EH (cell line): ENCODE results near the gene MAGI1.
"Not testable (repeated sequence)": the region's sequence is repeated elsewhere in the genome, so short reads cannot be mapped to it uniquely, and the experiment has no call there.

Experiments
- DNase-seq: peaks from one replicate; pipeline ENCODE4 v3.0.0-alpha.2; 2015; ENCODE audit warnings: low read depth

MAGI1 gene

DNA sequence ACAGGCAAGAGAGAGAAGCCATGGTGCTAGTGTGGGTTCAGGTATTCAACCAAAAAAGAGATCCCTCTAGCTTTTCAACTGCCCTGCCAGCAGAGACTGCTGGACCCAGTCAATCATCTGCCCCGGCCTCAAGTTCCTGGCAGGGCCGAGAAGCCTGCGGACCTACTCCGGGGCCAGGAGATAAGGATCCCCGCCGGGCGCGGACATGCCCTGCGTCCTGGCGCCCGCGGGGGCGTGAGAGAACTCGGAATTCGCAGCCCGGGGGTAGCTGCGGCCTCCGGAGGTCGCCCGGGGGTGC is 821 bp upstream of the MAGI1 start:
- DNase-seq, result peak; percentile 65

- DNase-seq, result no peak
Measured at GRCh38 chr3:66038384-66038725, 363 bp downstream of the MAGI1 start.

DNA sequence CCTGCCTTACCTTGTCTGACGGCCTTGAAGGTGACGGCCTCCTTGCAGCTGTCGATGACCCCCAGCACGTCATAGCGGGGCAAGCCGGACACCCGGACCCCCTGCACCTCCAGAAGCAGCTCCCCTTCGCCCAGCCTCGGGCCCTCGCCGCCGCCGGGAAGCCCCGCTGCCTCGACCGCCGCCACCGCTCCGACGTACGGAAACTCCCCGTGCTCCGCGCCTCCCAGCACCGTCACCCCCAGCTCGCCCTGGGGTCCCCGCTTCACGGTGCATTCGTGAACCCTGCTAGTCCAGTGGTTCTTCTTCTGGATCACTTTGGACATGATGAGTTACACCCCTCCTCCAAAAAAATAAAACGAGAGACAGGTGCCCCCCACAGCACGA is 740 bp downstream of the MAGI1 start:
- peak; percentile 16 for DNase-seq

- DNase-seq, result peak; percentile 62
Measured at GRCh38 chr3:66037330-66037985, 1.3 kb downstream of the MAGI1 start.

DNA sequence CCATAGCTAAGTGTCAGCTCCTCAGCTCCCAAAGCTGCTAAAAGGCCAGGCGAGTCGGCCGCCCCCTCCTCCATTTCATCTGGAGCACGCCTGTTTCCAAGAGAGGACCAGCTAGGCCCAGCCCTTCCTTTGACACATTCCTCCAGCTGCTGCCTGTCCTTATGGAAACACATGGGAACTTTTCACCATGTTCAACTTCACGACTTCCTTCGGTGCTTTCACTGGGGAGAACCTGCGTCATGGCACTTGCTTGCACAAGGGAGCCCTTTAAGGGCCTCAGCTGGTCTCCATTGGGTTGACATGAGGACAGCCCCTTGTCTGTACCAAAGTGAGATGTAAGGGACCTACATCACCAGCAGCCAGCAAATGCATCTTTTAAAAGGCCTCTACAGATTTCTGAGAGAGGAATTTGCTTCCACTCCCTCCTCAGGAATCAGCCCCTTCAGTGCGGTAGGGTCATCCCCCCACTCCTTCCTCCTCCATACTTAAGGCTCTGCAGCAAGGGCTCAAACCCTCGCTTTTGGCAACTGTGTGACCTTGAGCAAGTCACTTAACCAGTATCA is 2.1 kb downstream of the MAGI1 start:
- DNase-seq, result peak; percentile 50

DNA sequence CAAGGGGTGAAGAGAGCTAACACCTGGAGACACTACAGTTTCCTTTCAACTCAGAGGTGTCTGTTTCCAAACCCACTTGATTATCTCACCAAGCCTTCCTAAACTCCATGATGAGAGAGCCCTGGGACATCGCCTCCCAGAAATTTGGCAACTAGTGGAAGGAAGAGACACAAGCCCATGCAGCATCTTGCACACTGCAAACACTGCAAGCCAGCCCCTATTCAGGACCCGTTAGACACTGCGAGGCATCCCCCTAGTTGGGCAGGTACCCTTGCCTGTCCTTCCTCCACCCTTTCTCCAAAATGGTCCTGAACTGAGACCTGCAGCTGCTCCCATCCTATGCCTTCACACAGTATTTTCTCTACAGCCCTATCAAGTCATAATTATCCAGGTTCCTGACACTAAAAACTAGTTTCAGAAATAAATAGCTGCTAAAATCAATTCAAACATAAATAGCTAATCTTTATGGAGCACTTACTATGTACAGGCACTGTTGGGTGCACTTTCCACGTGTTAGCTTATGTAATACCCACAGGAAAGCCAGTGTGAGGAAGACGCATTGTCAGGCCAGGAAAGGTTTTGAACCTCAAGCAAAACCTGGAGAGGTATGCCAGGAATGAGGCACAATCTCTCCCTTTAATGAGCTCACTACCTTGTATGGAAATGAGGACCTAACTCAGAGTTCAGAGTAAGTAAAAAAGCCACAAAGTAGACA is 2.8 kb downstream of the MAGI1 start:
- DNase-seq, result peak; percentile 58

GRCh38 chr3:66033241-66034138 is 5.2 kb downstream of the MAGI1 start:
- peak; percentile 11 for DNase-seq

GRCh38 chr3:66031102-66031698 is 7.5 kb downstream of the MAGI1 start:
- no peak for DNase-seq

GRCh38 chr3:66029443-66029842 is 9.3 kb downstream of the MAGI1 start:
- DNase-seq, result peak; percentile 48

GRCh38 chr3:66029014-66029413 is 9.7 kb downstream of the MAGI1 start:
- DNase-seq, result no peak

DNA sequence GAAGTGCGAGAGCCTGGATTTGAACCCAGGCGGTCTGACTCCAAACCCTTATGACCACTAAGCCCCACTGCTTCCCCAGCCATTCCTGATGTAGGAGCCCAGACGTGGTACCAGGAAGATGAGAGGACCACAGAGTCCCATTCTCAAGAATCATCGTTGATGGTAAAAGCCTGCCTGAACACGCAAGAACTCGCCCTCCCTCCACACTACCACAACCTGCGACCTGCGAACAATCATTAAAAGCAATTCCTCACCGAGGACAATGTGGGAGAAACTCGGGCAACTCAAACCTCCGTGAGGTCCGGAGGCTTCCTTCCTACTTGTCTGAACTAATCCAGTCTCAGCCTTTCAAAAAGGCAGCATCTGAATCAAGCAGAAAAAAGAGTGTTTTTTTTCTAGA is 10.3 kb downstream of the MAGI1 start:
- DNase-seq, result no peak

GRCh38 chr3:66027099-66027498 is 11.6 kb downstream of the MAGI1 start:
- not testable (repeated sequence) for DNase-seq

- DNase-seq, result no peak
Measured at GRCh38 chr3:66023738-66024385, 14.9 kb downstream of the MAGI1 start.

DNA sequence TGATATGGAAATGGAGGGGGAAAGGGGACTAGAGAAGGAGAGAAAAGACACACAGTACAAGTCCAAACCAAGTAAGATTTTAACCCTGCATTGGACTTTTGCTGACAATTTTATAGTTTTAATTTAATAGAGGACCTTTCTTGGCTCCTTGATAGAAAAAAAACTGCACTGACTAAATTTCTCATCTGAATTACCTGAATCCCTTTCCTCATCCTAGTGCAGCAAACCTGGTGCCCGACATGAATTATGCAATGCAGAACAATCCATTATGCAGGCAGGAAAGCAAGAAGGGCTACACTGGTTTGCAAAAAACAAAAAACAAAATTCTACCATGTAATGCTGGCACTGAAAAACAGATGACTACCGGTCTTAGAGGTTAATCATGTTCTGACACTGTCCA is 15.5 kb downstream of the MAGI1 start:
- no peak for DNase-seq

DNA sequence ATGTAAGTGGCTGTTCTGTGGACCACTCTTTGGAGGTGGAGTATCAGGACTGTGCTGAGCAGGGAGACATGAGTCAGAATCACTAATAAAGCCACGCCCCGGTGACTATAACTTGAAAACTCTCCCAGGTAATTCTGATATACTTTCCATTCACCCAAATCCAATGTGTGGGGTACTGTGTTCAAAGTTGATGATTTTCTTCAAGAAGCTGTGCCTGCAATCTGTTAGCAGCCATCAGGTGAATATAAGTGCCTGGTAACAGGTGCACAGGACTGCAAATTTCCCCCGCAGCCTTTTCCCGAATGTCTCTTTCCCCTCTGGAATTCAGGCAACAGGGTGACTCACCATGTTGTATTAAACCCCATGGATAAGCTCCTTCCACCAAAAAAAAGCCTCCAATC is 17.0 kb downstream of the MAGI1 start:
- DNase-seq, result peak; percentile 35

DNA sequence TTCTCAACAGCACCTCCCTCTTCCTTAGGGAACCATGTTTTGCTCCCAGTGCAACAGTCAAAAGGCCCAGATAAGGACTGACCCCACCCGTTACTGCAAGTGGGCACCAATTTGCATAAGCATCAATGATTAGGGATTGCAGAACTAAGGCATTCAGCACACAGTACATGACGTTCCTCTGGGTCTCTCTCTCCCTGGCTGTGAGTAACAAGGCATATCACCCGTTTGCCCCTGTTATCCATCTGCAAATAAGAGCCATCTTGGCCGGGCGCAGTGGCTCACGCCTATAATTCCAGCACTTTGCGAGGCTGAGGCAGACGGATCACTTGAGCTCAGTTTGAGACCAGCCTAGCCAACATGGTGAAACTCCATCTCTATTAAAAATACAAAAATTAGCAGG is 18.8 kb downstream of the MAGI1 start:
- no peak for DNase-seq

- DNase-seq, result no peak
Measured at GRCh38 chr3:66018057-66019033, 20.4 kb downstream of the MAGI1 start.

DNA sequence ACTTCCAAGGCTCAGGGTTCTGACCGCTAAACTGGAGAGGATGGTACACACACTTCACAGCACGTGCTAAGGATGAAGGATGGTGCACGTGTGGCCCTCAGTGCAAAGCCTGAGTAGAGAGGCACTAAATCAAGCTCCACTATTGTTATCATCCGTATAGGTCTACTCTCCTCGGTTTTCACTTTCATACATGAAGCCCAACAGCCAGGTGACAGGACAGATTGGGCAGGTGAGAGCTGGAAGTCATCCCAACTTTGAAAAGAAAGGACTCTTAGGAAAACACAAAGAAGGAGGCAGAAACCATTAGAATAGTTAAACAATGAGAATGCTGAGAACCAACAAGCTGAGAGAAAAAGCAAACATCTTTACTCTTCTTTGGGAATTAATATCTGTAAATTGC is 21.1 kb downstream of the MAGI1 start:
- no peak for DNase-seq

GRCh38 chr3:66017084-66017483 is 21.6 kb downstream of the MAGI1 start:
- no peak for DNase-seq

DNA sequence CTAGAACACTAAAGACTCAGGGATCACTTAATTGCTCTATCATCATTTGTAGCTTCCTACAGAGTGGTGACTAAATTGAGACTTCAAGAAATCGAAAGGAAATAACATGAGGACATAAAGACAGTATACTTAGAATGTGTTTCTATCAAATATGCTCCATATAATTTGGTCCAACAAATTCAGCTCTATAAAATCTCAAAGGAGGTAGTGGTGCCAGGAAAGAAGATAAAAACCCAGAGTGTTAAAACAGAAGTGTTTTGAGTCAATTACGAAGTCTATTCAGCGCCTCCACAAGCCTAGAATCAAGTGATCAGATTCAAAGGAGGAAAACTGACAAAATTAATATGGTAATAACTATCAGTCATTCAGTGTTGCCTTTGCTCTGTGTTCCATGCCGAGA is 22.9 kb downstream of the MAGI1 start:
- no peak for DNase-seq

DNA sequence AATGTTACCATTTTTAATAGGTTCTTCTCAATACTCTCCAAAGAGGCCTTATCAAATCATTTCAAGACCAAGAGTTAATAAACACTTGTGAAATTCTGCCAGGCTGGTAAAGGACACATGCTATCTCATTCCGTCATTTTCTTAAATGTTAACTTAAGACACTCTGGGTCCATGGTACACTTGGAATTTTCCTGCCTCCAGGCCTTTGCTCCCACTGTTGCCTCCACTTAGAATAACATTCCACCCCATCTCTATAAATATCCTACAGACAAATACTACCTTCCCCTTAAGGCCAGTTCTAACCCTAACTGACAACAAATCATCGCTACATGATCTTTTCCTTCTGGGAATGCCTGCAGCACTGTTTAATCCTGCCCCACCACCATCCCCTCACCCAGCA is 24.1 kb downstream of the MAGI1 start:
- peak; percentile 80 for DNase-seq
